LNCAP (cell line): ENCODE measurements around the gene FRMD4A.

Experiments used
- CTCF ChIP-seq: fragments of 450-650 bp; IDR thresholded peaks from 2 replicates; pipeline ENCODE4 v1.5.1; 2017; ENCODE audit warnings: mild to moderate bottlenecking

Gene FRMD4A

DNA sequence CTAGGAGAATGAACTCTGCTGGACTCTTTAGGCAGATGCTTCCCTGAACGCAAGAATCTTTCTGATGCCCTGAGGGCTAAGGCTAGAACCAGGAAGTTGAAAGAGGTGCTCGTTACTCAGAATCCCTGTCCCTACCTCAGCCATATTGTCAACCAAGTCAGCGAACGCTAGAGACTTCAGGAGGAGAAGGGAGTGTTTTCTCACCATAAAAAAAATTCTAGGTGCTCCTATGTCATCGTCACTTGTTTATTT is 384.6 kb downstream of the FRMD4A start:
- TF ChIP-seq CTCF, result no peak

GRCh38 chr10:13945390-13946208 is 385.1 kb downstream of the FRMD4A start:
- TF ChIP-seq CTCF, result no peak

DNA sequence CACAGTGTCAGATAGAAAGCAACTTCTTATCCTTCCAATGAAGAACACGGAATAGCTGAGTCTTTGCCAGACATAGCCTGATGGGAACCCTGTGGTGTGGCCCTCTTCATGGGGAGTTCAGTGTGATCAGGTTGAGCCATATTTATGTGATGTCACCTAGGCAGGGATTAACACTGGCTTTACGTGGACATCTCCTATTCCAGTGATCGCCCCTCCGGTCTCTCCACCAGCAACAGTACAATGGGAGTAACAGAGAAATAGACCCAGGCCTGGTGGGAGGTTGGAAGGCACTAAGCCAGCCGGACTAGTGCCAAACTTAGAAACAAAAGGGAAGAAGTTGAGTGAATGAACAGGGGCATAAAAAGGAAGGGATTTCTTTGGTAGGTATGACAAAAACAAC is 385.9 kb downstream of the FRMD4A start:
- no peak for TF ChIP-seq CTCF

- no peak for TF ChIP-seq CTCF
These were observed 386.9 kb downstream of the FRMD4A start for GRCh38 chr10:13943735-13944398.

- TF ChIP-seq CTCF, result no peak
These were observed 388.7 kb downstream of the FRMD4A start for GRCh38 chr10:13942035-13942434.

DNA sequence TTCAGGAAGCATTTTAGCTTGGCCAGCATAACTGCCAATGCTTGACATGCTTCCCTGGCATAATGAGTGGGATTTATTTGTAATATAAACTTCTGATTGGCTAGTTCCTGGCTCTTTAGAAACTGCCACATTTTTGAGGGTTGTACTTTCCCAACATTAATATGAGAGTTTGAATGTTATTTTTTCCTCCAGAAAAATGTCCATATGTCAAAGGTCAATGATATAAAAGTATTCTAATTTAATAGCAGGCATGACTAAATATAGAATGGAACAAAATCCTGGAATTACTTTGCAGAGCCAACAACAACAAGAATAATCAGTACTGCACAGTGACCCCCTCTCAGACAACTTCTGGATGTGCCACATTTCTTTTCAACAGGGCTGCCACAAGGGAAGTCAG is 391.3 kb downstream of the FRMD4A start:
- no peak for TF ChIP-seq CTCF

DNA sequence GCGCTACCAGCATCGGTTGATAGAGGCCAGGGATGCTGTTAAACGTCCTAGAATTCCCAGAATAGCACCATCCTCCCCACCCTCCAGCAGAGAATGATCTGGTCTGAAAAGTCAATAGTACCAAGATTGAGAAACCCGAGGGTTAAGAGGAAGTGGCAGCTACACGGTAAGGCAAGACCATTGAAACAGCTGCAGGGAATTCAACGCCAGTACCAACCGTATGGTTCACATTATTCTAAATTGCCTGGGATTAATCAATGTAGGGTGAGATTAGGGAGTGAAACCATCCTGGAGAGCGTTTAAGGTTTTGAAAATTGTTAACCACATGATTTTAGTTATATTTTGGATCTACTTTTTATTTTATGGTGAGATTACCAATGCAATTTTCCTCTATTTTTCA is 391.8 kb downstream of the FRMD4A start:
- TF ChIP-seq CTCF, result no peak

GRCh38 chr10:13936826-13937225 is 393.9 kb downstream of the FRMD4A start:
- TF ChIP-seq CTCF, result no peak
